HCT116 (cell line): Measurements from ENCODE around the gene YWHAG. TPM values are rescaled to one million over a fixed set of nuclear protein-coding genes. Genes with fewer than 3 reads are reported as not detected.

Source experiments
- ATAC-seq: fragments of 200-7000 bp; cut with Tn5 transposase; 2 replicates; pipeline ENCODE4 v1.9.1; 2020; ENCODE audit warnings: mild to moderate bottlenecking, moderate library complexity
- BruUV-seq: library from RNA; stranded (reverse); fragments of 400-500 nt; replicated peaks from 2 replicates; lab custom pipeline; 2021; lab: Mats Ljungman, UMichigan
- CTCF ChIA-PET: fragments of 300-600 bp; sonication (Branson Sonifier 250); formaldehyde crosslinking; loops from one replicate; lab custom pipeline; 2021; ENCODE audit warnings: antibody characterized with exemption; lab: Charles Lee
- POLR2A ChIA-PET: fragments of 300-600, 350-600 bp; sonication (Branson Sonifier 250); formaldehyde crosslinking; loops from one replicate; lab custom pipeline; 2021; ENCODE audit warnings: antibody characterized with exemption; lab: Charles Lee
- RAD21 ChIA-PET, 2 experiments: fragments of 300-600 bp; sonication (Branson Sonifier 250); formaldehyde crosslinking; loops; one replicate each; lab custom pipeline; 2023; ENCODE audit warnings: low total read pairs in 2 of 2; ENCODE audit not compliant: uncharacterized antibody in 2 of 2, unreplicated experiment in 2 of 2, low non-redundant PET in 1 of 2; lab: Charles Lee
- DNase-seq: peaks from one replicate; pipeline ENCODE4 v3.0.0-alpha.2; 2010; ENCODE audit warnings: low read depth, low spot score
- H2AFZ ChIP-seq: fragments of 200-600 bp; shearing (Covaris generic), sonication (generic); 2 replicates; pipeline ENCODE4 v1.6.1; 2017; ENCODE audit warnings: low read depth, mixed run types, mixed read lengths, antibody characterized with exemption, low read length; ENCODE audit not compliant: poor library complexity, severe bottlenecking
- H3K27ac ChIP-seq: 2 replicates; pipeline ENCODE4 v1.5.1; 2012; ENCODE audit warnings: low read depth, low read length
- H3K27me3 ChIP-seq: fragments of 200-600 bp; sonication (generic); 2 replicates; pipeline ENCODE4 v1.6.1; 2016; ENCODE audit warnings: mixed run types, low read length, mixed read lengths; ENCODE audit not compliant: insufficient read depth
- H3K36me3 ChIP-seq, 2 experiments: fragments of 200-500 bp in 1 of 2; fragments of 200-600 bp in 1 of 2; sonication (Bioruptor generic) in 1 of 2; sonication (generic) in 1 of 2; 2 replicates each; pipeline versions ENCODE4 v1.5.1 to v1.6.1; 2014 to 2016; ENCODE audit warnings: low read length in 2 of 2, inconsistent platforms in 1 of 2, mixed read lengths in 1 of 2, mixed run types in 1 of 2; ENCODE audit not compliant: insufficient read depth in 2 of 2, control insufficient read depth in 1 of 2
- H3K4me1 ChIP-seq, 2 experiments: fragments of 200-600 bp in 1 of 2; sonication (generic) in 1 of 2; 2 replicates each; pipeline versions ENCODE4 v1.5.1 to v1.6.1; 2012 to 2017; ENCODE audit warnings: low read length in 2 of 2, inconsistent platforms in 1 of 2, mild to moderate bottlenecking in 1 of 2, mixed read lengths in 1 of 2, mixed run types in 1 of 2, moderate library complexity in 1 of 2; ENCODE audit not compliant: insufficient read depth in 2 of 2, control insufficient read depth in 1 of 2
- H3K4me2 ChIP-seq: fragments of 200-600 bp; sonication (generic); 2 replicates; pipeline ENCODE4 v1.6.1; 2017; ENCODE audit warnings: mixed run types, low read length, mixed read lengths
- H3K4me3 ChIP-seq, 2 experiments: fragments of 200-600 bp in 1 of 2; sonication (generic) in 1 of 2; replicated peaks in 1 of 2; 2 replicates each; pipeline ENCODE4 v1.5.1; 2011 to 2016; ENCODE audit warnings: low read length in 2 of 2, control low read depth in 1 of 2, low read depth in 1 of 2, mild to moderate bottlenecking in 1 of 2, mixed read lengths in 1 of 2, mixed run types in 1 of 2
- H3K79me2 ChIP-seq: fragments of 200-600 bp; sonication (generic); 2 replicates; pipeline ENCODE4 v1.6.1; 2017; ENCODE audit warnings: mild to moderate bottlenecking, mixed run types, low read length, moderate library complexity, mixed read lengths; ENCODE audit not compliant: insufficient read depth
- H3K9ac ChIP-seq: fragments of 200-600 bp; sonication (generic); 2 replicates; pipeline ENCODE4 v1.6.1; 2016; ENCODE audit warnings: low read length, mixed read lengths
- H3K9me2 ChIP-seq: fragments of 200-600 bp; sonication (generic), shearing (Covaris generic); 2 replicates; pipeline ENCODE4 v1.6.1; 2017; ENCODE audit warnings: mixed run types, mild to moderate bottlenecking, moderate library complexity; ENCODE audit not compliant: insufficient read depth
- H3K9me3 ChIP-seq, 2 experiments: fragments of 200-500 bp in 1 of 2; fragments of 200-600 bp in 1 of 2; sonication (Bioruptor generic) in 1 of 2; sonication (generic) in 1 of 2; 2 replicates each; pipeline ENCODE4 v1.6.1; 2014 to 2017; ENCODE audit warnings: low read length in 2 of 2, mixed read lengths in 2 of 2, inconsistent platforms in 1 of 2, low read depth in 1 of 2, mild to moderate bottlenecking in 1 of 2, mixed run types in 1 of 2, moderate library complexity in 1 of 2; ENCODE audit not compliant: control insufficient read depth in 1 of 2, insufficient read depth in 1 of 2
- H4K20me1 ChIP-seq: fragments of 200-600 bp; sonication (generic), shearing (Covaris generic); 2 replicates; pipeline ENCODE4 v1.6.1; 2017; ENCODE audit warnings: mixed run types, mild to moderate bottlenecking, moderate library complexity; ENCODE audit not compliant: insufficient read depth
- CBX3 ChIP-seq: IDR thresholded peaks from 2 replicates; pipeline ENCODE4 v1.6.1; 2012; ENCODE audit warnings: low read depth
- CEBPB ChIP-seq: IDR thresholded peaks from 2 replicates; pipeline ENCODE4 v1.6.1; 2012; ENCODE audit warnings: low read depth
- EZH2phosphoT487 ChIP-seq: fragments of 200-600 bp; IDR thresholded peaks from 2 replicates; pipeline ENCODE4 v1.6.1; 2018; ENCODE audit warnings: antibody characterized with exemption, borderline replicate concordance
- FOSL1 ChIP-seq: IDR thresholded peaks from 2 replicates; pipeline ENCODE4 v1.6.1; 2012; ENCODE audit warnings: low read depth
- POLR2AphosphoS5 ChIP-seq: IDR thresholded peaks from 2 replicates; pipeline ENCODE4 v1.6.1; 2011; ENCODE audit warnings: mild to moderate bottlenecking, low read depth, low read length, moderate library complexity
- RAD21 ChIP-seq: IDR thresholded peaks from 2 replicates; pipeline ENCODE4 v1.6.1; 2012; ENCODE audit warnings: low read depth, mild to moderate bottlenecking
- SP1 ChIP-seq: IDR thresholded peaks from 2 replicates; pipeline ENCODE4 v1.6.1; 2012; ENCODE audit warnings: low read depth
- TCF7L2 ChIP-seq: IDR thresholded peaks from 2 replicates; pipeline ENCODE4 v1.7.0; 2011; ENCODE audit warnings: borderline replicate concordance, inconsistent platforms; ENCODE audit not compliant: insufficient read depth, insufficient read length; ENCODE audit errors: extremely low read depth
- ZFX ChIP-seq: fragments of 450-650 bp; IDR thresholded peaks from 2 replicates; pipeline ENCODE4 v1.6.1; 2017
- intact Hi-C: fragments of 100-400 bp; cut with micrococcal nuclease; formaldehyde crosslinking; loops from 2 replicates; pipeline ENCODE4 v1.10.0; 2022
- total RNA-seq: library from RNA; stranded (reverse); gene quantifications from one replicate; pipeline ENCODE4 v1.2.1, GENCODE V29; 2021; ENCODE audit not compliant: unreplicated experiment
- TF ChIP-seq, protein P1 (sequence below): IDR thresholded peaks from 2 replicates; pipeline ENCODE4 v1.6.1; 2012
- TF ChIP-seq, protein P2 (sequence below), 3 experiments: fragments of 200-600 bp in 1 of 3; sonication (generic) in 1 of 3; IDR thresholded peaks in 2 of 3; conservative IDR thresholded peaks in 1 of 3; 2 replicates each; pipeline ENCODE4 v1.5.1; 2012 to 2017; ENCODE audit warnings: low read depth in 2 of 3, low read length in 2 of 3, antibody characterized with exemption in 1 of 3, borderline replicate concordance in 1 of 3, control low read depth in 1 of 3, mild to moderate bottlenecking in 1 of 3, mixed read lengths in 1 of 3, mixed run types in 1 of 3, moderate library complexity in 1 of 3; ENCODE audit not compliant: insufficient read depth in 1 of 3
- TF ChIP-seq, protein P3 (sequence below): IDR thresholded peaks from 2 replicates; pipeline ENCODE4 v1.6.1; 2012

The YWHAG gene
- total RNA-seq, 1 experiment from 2014 or later = 170 TPM

DNA sequence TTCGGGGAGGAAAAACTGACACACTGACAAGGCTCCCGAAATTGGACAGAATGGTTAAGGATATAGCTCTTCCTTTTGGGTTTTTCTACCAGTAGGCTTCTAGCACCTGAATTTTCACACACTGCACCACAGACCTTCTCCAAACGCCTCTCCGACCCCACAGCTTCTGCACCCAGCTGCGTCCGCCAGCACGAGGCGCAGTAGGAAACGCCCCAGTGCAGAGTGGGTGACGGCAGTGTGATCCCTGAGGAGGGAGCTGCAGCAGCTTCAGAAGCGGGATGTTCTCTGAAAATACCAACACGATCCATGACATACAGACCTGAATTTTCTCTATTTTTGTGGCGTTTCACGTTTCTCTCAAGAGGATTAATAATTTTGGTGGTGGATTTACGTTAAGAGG lies 30.4 kb downstream of the YWHAG start:
- ChIA-PET POLR2A (no interaction called here), RAD21 (no interaction called here), CTCF (no interaction called here)
- Histone ChIP-seq H3K36me3 (peaks cover 31 to 45% of the 10 kb centered on the region in 2 experiments), H4K20me1 (peaks cover 30% of the 10 kb centered on the region; the same call in 1 of the 2 replicates), H3K4me2 (no peak overlapping the region), H3K27me3 (no peaks in the 10 kb centered on the region), H2AFZ (no peak overlapping the region), H3K4me3 (no peak overlapping the region), H3K27ac (no peak overlapping the region), H3K9me3 (no peaks in the 10 kb centered on the region), H3K4me1 (no peaks in the 10 kb centered on the region), H3K9ac (no peak overlapping the region), H3K9me2 (no peaks in the 10 kb centered on the region), H3K79me2 (peaks cover 98% of the 10 kb centered on the region)
- ATAC-seq = no peak
- intact Hi-C loops = no loop called here
- no peak for DNase-seq
- TSS peak; percentile 31 for BruUV-seq
- TF ChIP-seq POLR2AphosphoS5 (no peak), RAD21 (no peak)
- TF ChIP-seq, protein P1, sequence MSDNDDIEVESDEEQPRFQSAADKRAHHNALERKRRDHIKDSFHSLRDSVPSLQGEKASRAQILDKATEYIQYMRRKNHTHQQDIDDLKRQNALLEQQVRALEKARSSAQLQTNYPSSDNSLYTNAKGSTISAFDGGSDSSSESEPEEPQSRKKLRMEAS = no peak
- TF ChIP-seq, protein P2, sequence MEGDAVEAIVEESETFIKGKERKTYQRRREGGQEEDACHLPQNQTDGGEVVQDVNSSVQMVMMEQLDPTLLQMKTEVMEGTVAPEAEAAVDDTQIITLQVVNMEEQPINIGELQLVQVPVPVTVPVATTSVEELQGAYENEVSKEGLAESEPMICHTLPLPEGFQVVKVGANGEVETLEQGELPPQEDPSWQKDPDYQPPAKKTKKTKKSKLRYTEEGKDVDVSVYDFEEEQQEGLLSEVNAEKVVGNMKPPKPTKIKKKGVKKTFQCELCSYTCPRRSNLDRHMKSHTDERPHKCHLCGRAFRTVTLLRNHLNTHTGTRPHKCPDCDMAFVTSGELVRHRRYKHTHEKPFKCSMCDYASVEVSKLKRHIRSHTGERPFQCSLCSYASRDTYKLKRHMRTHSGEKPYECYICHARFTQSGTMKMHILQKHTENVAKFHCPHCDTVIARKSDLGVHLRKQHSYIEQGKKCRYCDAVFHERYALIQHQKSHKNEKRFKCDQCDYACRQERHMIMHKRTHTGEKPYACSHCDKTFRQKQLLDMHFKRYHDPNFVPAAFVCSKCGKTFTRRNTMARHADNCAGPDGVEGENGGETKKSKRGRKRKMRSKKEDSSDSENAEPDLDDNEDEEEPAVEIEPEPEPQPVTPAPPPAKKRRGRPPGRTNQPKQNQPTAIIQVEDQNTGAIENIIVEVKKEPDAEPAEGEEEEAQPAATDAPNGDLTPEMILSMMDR (IDR thresholded peaks at IDR 0.05 in 2 of 3, conservative IDR thresholded peaks at IDR 0.05 in 1 of 3; ENCODE audit: borderline replicate concordance in 1 of 3, insufficient read depth in 1 of 3, low read depth in 2 of 3, low read length in 2 of 3) = no peak
- TF ChIP-seq, protein P3, sequence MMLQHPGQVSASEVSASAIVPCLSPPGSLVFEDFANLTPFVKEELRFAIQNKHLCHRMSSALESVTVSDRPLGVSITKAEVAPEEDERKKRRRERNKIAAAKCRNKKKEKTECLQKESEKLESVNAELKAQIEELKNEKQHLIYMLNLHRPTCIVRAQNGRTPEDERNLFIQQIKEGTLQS = no peak

DNA sequence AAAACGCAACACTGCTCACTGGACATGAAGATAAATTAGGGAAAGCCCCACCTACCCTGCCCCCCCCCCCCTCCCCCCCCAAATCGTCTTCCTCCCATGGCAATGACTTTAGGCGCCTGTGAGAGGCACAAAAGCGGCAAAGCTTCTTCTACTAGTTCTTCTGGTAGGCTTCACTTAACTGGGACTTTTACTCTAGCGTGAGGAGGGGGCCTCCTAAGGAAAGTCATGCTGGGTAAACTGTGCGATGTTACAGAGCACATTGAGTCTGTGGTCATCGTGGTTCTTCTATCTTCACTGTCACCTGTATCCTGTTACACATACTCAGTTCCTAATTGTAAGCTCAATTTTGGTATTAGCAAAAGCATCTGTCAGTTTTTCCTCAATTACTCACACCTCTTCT lies 31.2 kb downstream of the YWHAG start:
- Histone ChIP-seq H3K79me2 (peaks cover 98% of the 10 kb centered on the region), H3K36me3 (peaks cover 31 to 47% of the 10 kb centered on the region in 2 experiments), H3K4me3 (no peak overlapping the region), H3K4me1 (no peaks in the 10 kb centered on the region), H2AFZ (no peak overlapping the region), H3K9me2 (no peaks in the 10 kb centered on the region), H3K27me3 (no peaks in the 10 kb centered on the region), H3K9me3 (no peaks in the 10 kb centered on the region), H4K20me1 (peaks cover 29% of the 10 kb centered on the region; the same call in 1 of the 2 replicates), H3K4me2 (no peak overlapping the region), H3K27ac (no peak overlapping the region), H3K9ac (no peak overlapping the region)
- ChIA-PET POLR2A (interaction anchor here (1.0 to 1.2 kb wide), 2 partner anchors 10 to 24 kb away, joined by 3 to 4 read pairs; no protein-coding TSS in a partner anchor), CTCF (no interaction called here), RAD21 (no interaction called here)
- no peak for DNase-seq
- no peak for ATAC-seq
- intact Hi-C loops = no loop called here
- no TSS peak for BruUV-seq
- TF ChIP-seq FOSL1 (no peak), CBX3 (no peak), SP1 (no peak), ZFX (no peak), TCF7L2 (no peak), CEBPB (no peak), EZH2phosphoT487 (no peak)
- TF ChIP-seq, protein P2 (IDR thresholded peaks at IDR 0.05 in 2 of 3, conservative IDR thresholded peaks at IDR 0.05 in 1 of 3; ENCODE audit: borderline replicate concordance in 1 of 3, insufficient read depth in 1 of 3, low read depth in 2 of 3, low read length in 2 of 3) = no peak
- TF ChIP-seq, protein P3 = no peak
